GM23338 (cell line): ENCODE results near the gene ENOX2. TPM values are rescaled to one million over a fixed set of nuclear protein-coding genes. Genes with fewer than 3 reads are reported as not detected.

Source experiments
- ATAC-seq: fragments of 200-7000 bp; cut with Tn5 transposase; 3 replicates; pipeline ENCODE4 v1.9.1; 2020
- DNase-seq: peaks from one replicate; pipeline ENCODE4 v3.0.0-alpha.2; 2015; ENCODE audit warnings: low spot score
- H2AFZ ChIP-seq: fragments of 200-600 bp; sonication (generic); 2 replicates; pipeline ENCODE4 v1.8.0; 2016; ENCODE audit warnings: antibody characterized with exemption, mild to moderate bottlenecking, moderate library complexity
- H3F3A ChIP-seq: fragments of 200-600 bp; sonication (generic); replicated peaks from 2 replicates; pipeline ENCODE4 v1.8.0; 2017; ENCODE audit warnings: antibody characterized with exemption, mixed run types, low read depth
- H3K27ac ChIP-seq: fragments of 200-600 bp; sonication (generic); 2 replicates; pipeline ENCODE4 v1.6.1; 2016; ENCODE audit warnings: low read depth
- H3K27me3 ChIP-seq: fragments of 200-600 bp; sonication (generic); 2 replicates; pipeline ENCODE4 v1.8.0; 2016; ENCODE audit warnings: mild to moderate bottlenecking, mixed run types, moderate library complexity; ENCODE audit not compliant: insufficient read depth
- H3K36me3 ChIP-seq: fragments of 200-600 bp; sonication (generic); 2 replicates; pipeline ENCODE4 v1.8.0; 2016; ENCODE audit warnings: mild to moderate bottlenecking; ENCODE audit not compliant: insufficient read depth
- H3K4me1 ChIP-seq: fragments of 200-600 bp; sonication (generic); 2 replicates; pipeline ENCODE4 v1.8.0; 2016; ENCODE audit warnings: mild to moderate bottlenecking, moderate library complexity; ENCODE audit not compliant: insufficient read depth
- H3K4me2 ChIP-seq: fragments of 200-600 bp; sonication (generic); 2 replicates; pipeline ENCODE4 v1.7.1; 2017; ENCODE audit warnings: mixed run types
- H3K4me3 ChIP-seq: fragments of 200-600 bp; sonication (generic); 2 replicates; pipeline ENCODE4 v1.6.1; 2016; ENCODE audit warnings: mixed run types
- H3K79me2 ChIP-seq: fragments of 200-600 bp; sonication (generic); replicated peaks from 2 replicates; pipeline ENCODE4 v1.8.0; 2017; ENCODE audit warnings: mild to moderate bottlenecking; ENCODE audit not compliant: insufficient read depth
- H3K9me2 ChIP-seq: fragments of 200-600 bp; sonication (generic); 2 replicates; pipeline ENCODE4 v1.8.0; 2017; ENCODE audit not compliant: insufficient read depth
- H4K20me1 ChIP-seq: fragments of 200-600 bp; sonication (generic); replicated peaks from 2 replicates; pipeline ENCODE4 v1.8.0; 2017; ENCODE audit warnings: mild to moderate bottlenecking; ENCODE audit not compliant: insufficient read depth
- H3K27ac Mint-ChIP-seq: 2 replicates; pipeline ENCODE4 v1.8.0; 2020; ENCODE audit warnings: inconsistent platforms, mild to moderate bottlenecking, moderate library complexity, mixed read lengths
- H3K27me3 Mint-ChIP-seq: 3 replicates; pipeline ENCODE4 v1.8.0; 2022; ENCODE audit warnings: low read depth, mild to moderate bottlenecking, moderate library complexity, mixed read lengths, inconsistent platforms; ENCODE audit not compliant: insufficient read depth, poor library complexity
- H3K36me3 Mint-ChIP-seq: 3 replicates; pipeline ENCODE4 v1.8.0; 2021; ENCODE audit warnings: low read depth, mild to moderate bottlenecking, inconsistent platforms, moderate library complexity, mixed read lengths
- H3K4me1 Mint-ChIP-seq: 3 replicates; pipeline ENCODE4 v1.8.0; 2020; ENCODE audit warnings: mild to moderate bottlenecking, inconsistent platforms, mixed read lengths
- H3K4me3 Mint-ChIP-seq: 3 replicates; pipeline ENCODE4 v1.8.0; 2021; ENCODE audit warnings: moderate library complexity, mild to moderate bottlenecking, inconsistent platforms, mixed read lengths
- H3K9me3 Mint-ChIP-seq: 3 replicates; pipeline ENCODE4 v1.8.0; 2020; ENCODE audit warnings: moderate library complexity, mild to moderate bottlenecking, inconsistent platforms, mixed read lengths
- CREB1 ChIP-seq: fragments of 250-450 bp; sonication (Bioruptor Pico); IDR thresholded peaks from 2 replicates; pipeline ENCODE4 v1.5.0; 2020; ENCODE audit warnings: low read depth, mild to moderate bottlenecking, moderate library complexity
- EZH2 ChIP-seq: fragments of 200-600 bp; sonication (generic); IDR thresholded peaks from one replicate; pipeline ENCODE4 v1.8.0; 2017; ENCODE audit warnings: antibody characterized with exemption, mild to moderate bottlenecking, low read depth; ENCODE audit not compliant: unreplicated experiment
- EZH2phosphoT487 ChIP-seq: fragments of 200-600 bp; sonication (generic); IDR thresholded peaks from one replicate; pipeline ENCODE4 v1.8.1; 2018; ENCODE audit warnings: antibody characterized with exemption; ENCODE audit not compliant: unreplicated experiment
- JUNB ChIP-seq: IDR thresholded peaks from one replicate; pipeline ENCODE4 v1.6.1; 2016; ENCODE audit warnings: antibody characterized with exemption; ENCODE audit not compliant: unreplicated experiment
- NANOG ChIP-seq: IDR thresholded peaks from 2 replicates; pipeline ENCODE4 v1.6.1; 2016; ENCODE audit warnings: antibody characterized with exemption, borderline replicate concordance
- POLR2AphosphoS5 ChIP-seq: IDR thresholded peaks from 2 replicates; pipeline ENCODE4 v1.6.1; 2016; ENCODE audit warnings: antibody characterized with exemption, low read depth
- STAT1 ChIP-seq: IDR thresholded peaks from one replicate; pipeline ENCODE4 v1.6.1; 2016; ENCODE audit warnings: antibody characterized with exemption; ENCODE audit not compliant: unreplicated experiment
- ZNF114 ChIP-seq: fragments of 250-450 bp; sonication (Bioruptor Pico); IDR thresholded peaks from 2 replicates; pipeline ENCODE4 v1.5.0; 2020; ENCODE audit warnings: mild to moderate bottlenecking, moderate library complexity
- ZNF331 ChIP-seq: fragments of 250-450 bp; sonication (Bioruptor Pico); IDR thresholded peaks from 2 replicates; pipeline ENCODE4 v1.5.0; 2020; ENCODE audit warnings: low read depth, mild to moderate bottlenecking, moderate library complexity
- polyA plus RNA-seq: library from polyadenylated mRNA; unstranded; fragments of >200 nt; fragmentation: Nextera tagmentation; extraction: Ambion mirVana; gene quantifications from 2 replicates; pipeline ENCODE4 v1.2.1, GENCODE V29; 2016
- total RNA-seq: library from RNA; depleted of rRNA; stranded (reverse); fragments of >200 nt; shearing (Covaris generic); gene quantifications from 2 replicates; pipeline ENCODE4 v1.2.3, GENCODE V29; 2014
- TF ChIP-seq, protein P1 (sequence below): fragments of 250-450 bp; sonication (Bioruptor Pico); IDR thresholded peaks from 2 replicates; pipeline ENCODE4 v1.5.0; 2020; ENCODE audit warnings: mild to moderate bottlenecking, moderate library complexity
- TF ChIP-seq, protein P2 (sequence below): IDR thresholded peaks from one replicate; pipeline ENCODE4 v1.6.1; 2018; ENCODE audit warnings: antibody characterized with exemption; ENCODE audit not compliant: unreplicated experiment
- TF ChIP-seq, protein P3 (sequence below), 2 experiments: fragments of 200-600 bp in 1 of 2; sonication (generic) in 1 of 2; conservative IDR thresholded peaks; 2 replicates each; pipeline versions ENCODE4 v1.5.1 to v1.6.1; 2016 to 2017; ENCODE audit warnings: antibody characterized with exemption in 2 of 2, low read depth in 2 of 2, mild to moderate bottlenecking in 2 of 2, moderate library complexity in 1 of 2
- TF ChIP-seq, protein P4 (sequence below): IDR thresholded peaks from 2 replicates; pipeline ENCODE4 v1.6.1; 2016; ENCODE audit warnings: antibody characterized with exemption

Gene ENOX2
- total and polyA plus RNA-seq, 2 experiments from 2014 or later: 9.6 to 11.2 TPM

DNA sequence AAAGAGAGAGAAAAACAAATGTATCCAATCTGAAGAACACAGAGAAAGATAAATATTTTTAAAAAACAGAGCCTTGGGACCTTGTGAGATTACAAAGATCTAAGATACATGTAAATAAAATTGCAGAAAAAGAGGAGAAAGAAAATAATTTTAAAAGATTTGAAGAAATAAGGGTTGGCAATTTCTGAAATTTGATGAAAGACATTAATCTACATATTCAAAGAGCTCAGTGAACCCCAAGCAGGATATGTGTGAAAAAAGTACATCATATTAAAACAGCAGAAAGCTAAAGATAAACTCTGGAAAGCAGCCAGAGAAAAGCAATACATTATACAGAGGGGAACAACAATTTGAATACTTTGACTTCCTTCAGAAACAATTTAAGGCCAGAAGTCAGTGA, 244.7 kb downstream of the ENOX2 start:
- no peaks in the 10 kb centered on the region for H3K9me2 ChIP-seq
- TF ChIP-seq JUNB: no peak
- no peak for TF ChIP-seq STAT1
- no peak for TF ChIP-seq EZH2
- no peak for TF ChIP-seq ZNF331 (CRISPR knock-in tag)
- TF ChIP-seq EZH2phosphoT487: no peak
- TF ChIP-seq POLR2AphosphoS5: no peak
- TF ChIP-seq ZNF114: no peak
- TF ChIP-seq, protein P1, sequence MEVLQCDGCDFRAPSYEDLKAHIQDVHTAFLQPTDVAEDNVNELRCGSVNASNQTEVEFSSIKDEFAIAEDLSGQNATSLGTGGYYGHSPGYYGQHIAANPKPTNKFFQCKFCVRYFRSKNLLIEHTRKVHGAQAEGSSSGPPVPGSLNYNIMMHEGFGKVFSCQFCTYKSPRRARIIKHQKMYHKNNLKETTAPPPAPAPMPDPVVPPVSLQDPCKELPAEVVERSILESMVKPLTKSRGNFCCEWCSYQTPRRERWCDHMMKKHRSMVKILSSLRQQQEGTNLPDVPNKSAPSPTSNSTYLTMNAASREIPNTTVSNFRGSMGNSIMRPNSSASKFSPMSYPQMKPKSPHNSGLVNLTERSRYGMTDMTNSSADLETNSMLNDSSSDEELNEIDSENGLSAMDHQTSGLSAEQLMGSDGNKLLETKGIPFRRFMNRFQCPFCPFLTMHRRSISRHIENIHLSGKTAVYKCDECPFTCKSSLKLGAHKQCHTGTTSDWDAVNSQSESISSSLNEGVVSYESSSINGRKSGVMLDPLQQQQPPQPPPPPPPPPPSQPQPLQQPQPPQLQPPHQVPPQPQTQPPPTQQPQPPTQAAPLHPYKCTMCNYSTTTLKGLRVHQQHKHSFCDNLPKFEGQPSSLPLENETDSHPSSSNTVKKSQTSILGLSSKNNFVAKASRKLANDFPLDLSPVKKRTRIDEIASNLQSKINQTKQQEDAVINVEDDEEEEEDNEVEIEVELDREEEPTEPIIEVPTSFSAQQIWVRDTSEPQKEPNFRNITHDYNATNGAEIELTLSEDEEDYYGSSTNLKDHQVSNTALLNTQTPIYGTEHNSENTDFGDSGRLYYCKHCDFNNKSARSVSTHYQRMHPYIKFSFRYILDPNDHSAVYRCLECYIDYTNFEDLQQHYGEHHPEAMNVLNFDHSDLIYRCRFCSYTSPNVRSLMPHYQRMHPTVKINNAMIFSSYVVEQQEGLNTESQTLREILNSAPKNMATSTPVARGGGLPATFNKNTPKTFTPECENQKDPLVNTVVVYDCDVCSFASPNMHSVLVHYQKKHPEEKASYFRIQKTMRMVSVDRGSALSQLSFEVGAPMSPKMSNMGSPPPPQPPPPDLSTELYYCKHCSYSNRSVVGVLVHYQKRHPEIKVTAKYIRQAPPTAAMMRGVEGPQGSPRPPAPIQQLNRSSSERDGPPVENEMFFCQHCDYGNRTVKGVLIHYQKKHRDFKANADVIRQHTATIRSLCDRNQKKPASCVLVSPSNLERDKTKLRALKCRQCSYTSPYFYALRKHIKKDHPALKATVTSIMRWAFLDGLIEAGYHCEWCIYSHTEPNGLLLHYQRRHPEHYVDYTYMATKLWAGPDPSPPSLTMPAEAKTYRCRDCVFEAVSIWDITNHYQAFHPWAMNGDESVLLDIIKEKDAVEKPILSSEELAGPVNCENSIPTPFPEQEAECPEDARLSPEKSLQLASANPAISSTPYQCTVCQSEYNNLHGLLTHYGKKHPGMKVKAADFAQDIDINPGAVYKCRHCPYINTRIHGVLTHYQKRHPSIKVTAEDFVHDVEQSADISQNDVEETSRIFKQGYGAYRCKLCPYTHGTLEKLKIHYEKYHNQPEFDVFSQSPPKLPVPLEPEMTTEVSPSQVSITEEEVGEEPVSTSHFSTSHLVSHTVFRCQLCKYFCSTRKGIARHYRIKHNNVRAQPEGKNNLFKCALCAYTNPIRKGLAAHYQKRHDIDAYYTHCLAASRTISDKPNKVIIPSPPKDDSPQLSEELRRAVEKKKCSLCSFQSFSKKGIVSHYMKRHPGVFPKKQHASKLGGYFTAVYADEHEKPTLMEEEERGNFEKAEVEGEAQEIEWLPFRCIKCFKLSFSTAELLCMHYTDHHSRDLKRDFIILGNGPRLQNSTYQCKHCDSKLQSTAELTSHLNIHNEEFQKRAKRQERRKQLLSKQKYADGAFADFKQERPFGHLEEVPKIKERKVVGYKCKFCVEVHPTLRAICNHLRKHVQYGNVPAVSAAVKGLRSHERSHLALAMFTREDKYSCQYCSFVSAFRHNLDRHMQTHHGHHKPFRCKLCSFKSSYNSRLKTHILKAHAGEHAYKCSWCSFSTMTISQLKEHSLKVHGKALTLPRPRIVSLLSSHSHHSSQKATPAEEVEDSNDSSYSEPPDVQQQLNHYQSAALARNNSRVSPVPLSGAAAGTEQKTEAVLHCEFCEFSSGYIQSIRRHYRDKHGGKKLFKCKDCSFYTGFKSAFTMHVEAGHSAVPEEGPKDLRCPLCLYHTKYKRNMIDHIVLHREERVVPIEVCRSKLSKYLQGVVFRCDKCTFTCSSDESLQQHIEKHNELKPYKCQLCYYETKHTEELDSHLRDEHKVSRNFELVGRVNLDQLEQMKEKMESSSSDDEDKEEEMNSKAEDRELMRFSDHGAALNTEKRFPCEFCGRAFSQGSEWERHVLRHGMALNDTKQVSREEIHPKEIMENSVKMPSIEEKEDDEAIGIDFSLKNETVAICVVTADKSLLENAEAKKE: no peak
- TF ChIP-seq, protein P2, sequence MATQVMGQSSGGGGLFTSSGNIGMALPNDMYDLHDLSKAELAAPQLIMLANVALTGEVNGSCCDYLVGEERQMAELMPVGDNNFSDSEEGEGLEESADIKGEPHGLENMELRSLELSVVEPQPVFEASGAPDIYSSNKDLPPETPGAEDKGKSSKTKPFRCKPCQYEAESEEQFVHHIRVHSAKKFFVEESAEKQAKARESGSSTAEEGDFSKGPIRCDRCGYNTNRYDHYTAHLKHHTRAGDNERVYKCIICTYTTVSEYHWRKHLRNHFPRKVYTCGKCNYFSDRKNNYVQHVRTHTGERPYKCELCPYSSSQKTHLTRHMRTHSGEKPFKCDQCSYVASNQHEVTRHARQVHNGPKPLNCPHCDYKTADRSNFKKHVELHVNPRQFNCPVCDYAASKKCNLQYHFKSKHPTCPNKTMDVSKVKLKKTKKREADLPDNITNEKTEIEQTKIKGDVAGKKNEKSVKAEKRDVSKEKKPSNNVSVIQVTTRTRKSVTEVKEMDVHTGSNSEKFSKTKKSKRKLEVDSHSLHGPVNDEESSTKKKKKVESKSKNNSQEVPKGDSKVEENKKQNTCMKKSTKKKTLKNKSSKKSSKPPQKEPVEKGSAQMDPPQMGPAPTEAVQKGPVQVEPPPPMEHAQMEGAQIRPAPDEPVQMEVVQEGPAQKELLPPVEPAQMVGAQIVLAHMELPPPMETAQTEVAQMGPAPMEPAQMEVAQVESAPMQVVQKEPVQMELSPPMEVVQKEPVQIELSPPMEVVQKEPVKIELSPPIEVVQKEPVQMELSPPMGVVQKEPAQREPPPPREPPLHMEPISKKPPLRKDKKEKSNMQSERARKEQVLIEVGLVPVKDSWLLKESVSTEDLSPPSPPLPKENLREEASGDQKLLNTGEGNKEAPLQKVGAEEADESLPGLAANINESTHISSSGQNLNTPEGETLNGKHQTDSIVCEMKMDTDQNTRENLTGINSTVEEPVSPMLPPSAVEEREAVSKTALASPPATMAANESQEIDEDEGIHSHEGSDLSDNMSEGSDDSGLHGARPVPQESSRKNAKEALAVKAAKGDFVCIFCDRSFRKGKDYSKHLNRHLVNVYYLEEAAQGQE: no peak
- TF ChIP-seq NANOG: no peak
- no peak for TF ChIP-seq CREB1 (CRISPR knock-in tag)
- TF ChIP-seq, protein P3, sequence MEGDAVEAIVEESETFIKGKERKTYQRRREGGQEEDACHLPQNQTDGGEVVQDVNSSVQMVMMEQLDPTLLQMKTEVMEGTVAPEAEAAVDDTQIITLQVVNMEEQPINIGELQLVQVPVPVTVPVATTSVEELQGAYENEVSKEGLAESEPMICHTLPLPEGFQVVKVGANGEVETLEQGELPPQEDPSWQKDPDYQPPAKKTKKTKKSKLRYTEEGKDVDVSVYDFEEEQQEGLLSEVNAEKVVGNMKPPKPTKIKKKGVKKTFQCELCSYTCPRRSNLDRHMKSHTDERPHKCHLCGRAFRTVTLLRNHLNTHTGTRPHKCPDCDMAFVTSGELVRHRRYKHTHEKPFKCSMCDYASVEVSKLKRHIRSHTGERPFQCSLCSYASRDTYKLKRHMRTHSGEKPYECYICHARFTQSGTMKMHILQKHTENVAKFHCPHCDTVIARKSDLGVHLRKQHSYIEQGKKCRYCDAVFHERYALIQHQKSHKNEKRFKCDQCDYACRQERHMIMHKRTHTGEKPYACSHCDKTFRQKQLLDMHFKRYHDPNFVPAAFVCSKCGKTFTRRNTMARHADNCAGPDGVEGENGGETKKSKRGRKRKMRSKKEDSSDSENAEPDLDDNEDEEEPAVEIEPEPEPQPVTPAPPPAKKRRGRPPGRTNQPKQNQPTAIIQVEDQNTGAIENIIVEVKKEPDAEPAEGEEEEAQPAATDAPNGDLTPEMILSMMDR (conservative IDR thresholded peaks at IDR 0.05; ENCODE audit: low read depth in 2 of 2): no peak
- TF ChIP-seq, protein P4, sequence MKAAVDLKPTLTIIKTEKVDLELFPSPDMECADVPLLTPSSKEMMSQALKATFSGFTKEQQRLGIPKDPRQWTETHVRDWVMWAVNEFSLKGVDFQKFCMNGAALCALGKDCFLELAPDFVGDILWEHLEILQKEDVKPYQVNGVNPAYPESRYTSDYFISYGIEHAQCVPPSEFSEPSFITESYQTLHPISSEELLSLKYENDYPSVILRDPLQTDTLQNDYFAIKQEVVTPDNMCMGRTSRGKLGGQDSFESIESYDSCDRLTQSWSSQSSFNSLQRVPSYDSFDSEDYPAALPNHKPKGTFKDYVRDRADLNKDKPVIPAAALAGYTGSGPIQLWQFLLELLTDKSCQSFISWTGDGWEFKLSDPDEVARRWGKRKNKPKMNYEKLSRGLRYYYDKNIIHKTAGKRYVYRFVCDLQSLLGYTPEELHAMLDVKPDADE: no peak
- H2AFZ ChIP-seq: no peak overlapping the region
- Mint-ChIP-seq H3K9me3 (no peaks in the 10 kb centered on the region), H3K27me3 (no peaks in the 10 kb centered on the region), H3K27ac (no peak overlapping the region), H3K36me3 (no peaks in the 10 kb centered on the region), H3K4me1 (no peaks in the 10 kb centered on the region), H3K4me3 (no peak overlapping the region)
- H3K27ac ChIP-seq: no peak overlapping the region
- H3K79me2 ChIP-seq: no peaks in the 10 kb centered on the region
- ATAC-seq: no peak
- no peak overlapping the region for H3K4me2 ChIP-seq
- no peaks in the 10 kb centered on the region for H3F3A ChIP-seq
- H4K20me1 ChIP-seq: no peaks in the 10 kb centered on the region
- no peaks in the 10 kb centered on the region for H3K4me1 ChIP-seq
- no peak for DNase-seq
- H3K27me3 ChIP-seq: no peaks in the 10 kb centered on the region
- H3K36me3 ChIP-seq: no peaks in the 10 kb centered on the region
- H3K4me3 ChIP-seq: no peak overlapping the region
